ENCODE data around the gene FXYD6. TPM values are rescaled to one million over a fixed set of nuclear protein-coding genes. Genes with fewer than 3 reads are reported as not detected.

The FXYD6 gene
- total and polyA plus RNA-seq, 8 donors = 12.7 to 187 (median 40.6) TPM

- Histone ChIP-seq H3K36me3 (no peaks in the 10 kb centered on the region), H3K27me3 (no peaks in the 10 kb centered on the region), H3K27ac (no peak overlapping the region), H3K4me3 (no peak overlapping the region), H3K4me1 (peaks cover 12 to 58% (median 19%) of the 10 kb centered on the region in 4 donors), H3K9me3 (no peaks in the 10 kb centered on the region)
- WGBS, 5 donors = 63 to 87% (median 68%) methylated on average over 1 of the region's 1 CpG
- TF ChIP-seq POLR2AphosphoS5 (IDR thresholded peaks at IDR 0.05) (no peak), EP300 (IDR thresholded peaks at IDR 0.05) (no peak), CTCF (IDR thresholded peaks at IDR 0.05) (no peak), POLR2A (IDR thresholded peaks at IDR 0.05) (no peak)
- DNase-seq = peak in 1 of 2 donors; percentile 6
- intact Hi-C loops (cut with DNase I; ENCODE audit: low total_unique reads) = no loop called here
Observed at GRCh38 chr11:117863383-117863782, 13.1 kb downstream of the FXYD6 start.

GRCh38 chr11:117862753-117863152 lies 13.7 kb downstream of the FXYD6 start:
- H3K27me3 ChIP-seq = no peaks in the 10 kb centered on the region
- no peak overlapping the region for H3K4me3 ChIP-seq
- intact Hi-C loops (cut with DNase I; ENCODE audit: low total_unique reads) = no loop called here
- no peaks in the 10 kb centered on the region for H3K36me3 ChIP-seq
- DNase-seq = peak in 1 of 2 donors; percentile 17
- no peak for TF ChIP-seq POLR2AphosphoS5 (IDR thresholded peaks at IDR 0.05)
- no peak for TF ChIP-seq CTCF (IDR thresholded peaks at IDR 0.05)
- TF ChIP-seq POLR2A (IDR thresholded peaks at IDR 0.05) = no peak
- TF ChIP-seq EP300 (IDR thresholded peaks at IDR 0.05) = no peak
- peak overlapping the region in 3 of 5 donors; percentile 36 to 63 (median 57) for H3K27ac ChIP-seq
- WGBS, 5 donors = 88 to 100% (median 91%) methylated on average over 1 of the region's 1 CpG
- peaks cover 12 to 63% (median 22%) of the 10 kb centered on the region in 4 donors for H3K4me1 ChIP-seq
- no peaks in the 10 kb centered on the region for H3K9me3 ChIP-seq

GRCh38 chr11:117862019-117862725 lies 14.3 kb downstream of the FXYD6 start:
- intact Hi-C loops (cut with DNase I; ENCODE audit: low total_unique reads) = no loop called here
- WGBS, 5 donors = 60 to 70% (median 67%) methylated on average over 10 to 12 of the region's 12 CpGs
- H3K36me3 ChIP-seq = no peaks in the 10 kb centered on the region
- TF ChIP-seq CTCF (IDR thresholded peaks at IDR 0.05) (no peak), EP300 (IDR thresholded peaks at IDR 0.05) (no peak), POLR2A (IDR thresholded peaks at IDR 0.05) (no peak), POLR2AphosphoS5 (IDR thresholded peaks at IDR 0.05) (no peak)
- peak in 1 of 2 donors; percentile 35 for DNase-seq
- no peaks in the 10 kb centered on the region for H3K9me3 ChIP-seq
- no peaks in the 10 kb centered on the region for H3K27me3 ChIP-seq
- H3K4me3 ChIP-seq = no peak overlapping the region
- H3K27ac ChIP-seq = peak overlapping the region; percentile 16 to 63 (median 50)
- peaks cover 12 to 66% (median 22%) of the 10 kb centered on the region in 4 donors for H3K4me1 ChIP-seq

- 32 to 41% (median 38%) methylated on average over 13 of the region's 13 CpGs for WGBS, 5 donors
- intact Hi-C loops (cut with DNase I; ENCODE audit: low total_unique reads) = no loop called here
- Histone ChIP-seq H3K9me3 (no peaks in the 10 kb centered on the region), H3K27ac (peak overlapping the region; percentile 16 to 63 (median 50)), H3K36me3 (no peaks in the 10 kb centered on the region), H3K4me3 (no peak overlapping the region), H3K4me1 (peaks cover 12 to 67% (median 22%) of the 10 kb centered on the region in 4 donors), H3K27me3 (no peaks in the 10 kb centered on the region)
- TF ChIP-seq POLR2AphosphoS5 (IDR thresholded peaks at IDR 0.05) (no peak), POLR2A (IDR thresholded peaks at IDR 0.05) (no peak), EP300 (IDR thresholded peaks at IDR 0.05) (no peak), CTCF (IDR thresholded peaks at IDR 0.05) (no peak)
- DNase-seq = peak; percentile 24 to 73
Observed at GRCh38 chr11:117861151-117862018, 15.1 kb downstream of the FXYD6 start.

All from stomach (tissue), 9 donors.